Liver (tissue), 9 donors: Measurements from ENCODE around the gene MICALL1. TPM values are rescaled to one million over a fixed set of nuclear protein-coding genes. Genes with fewer than 3 reads are reported as not detected.

Experiments
- DNase-seq: peaks from one replicate; pipeline ENCODE4 v3.0.0-alpha.2; 2017; ENCODE audit warnings: low spot score
- H3K27ac ChIP-seq, 2 donors: one replicate each; pipeline ENCODE4 v1.7.0; 2013; ENCODE audit warnings: inconsistent platforms in 2 of 2, low read length in 2 of 2, control low read depth in 1 of 2, low read depth in 1 of 2, mild to moderate bottlenecking in 1 of 2
- H3K27me3 ChIP-seq, 4 donors: one replicate each; pipeline versions ENCODE4 v1.6.1 to v1.7.0; 2013; ENCODE audit warnings: low read length in 3 of 4, inconsistent platforms in 1 of 4, mild to moderate bottlenecking in 1 of 4, moderate library complexity in 1 of 4; ENCODE audit not compliant: control insufficient read depth in 4 of 4, insufficient read depth in 4 of 4
- H3K36me3 ChIP-seq, 4 donors: one replicate each; pipeline versions ENCODE4 v1.6.1 to v1.7.0; 2013; ENCODE audit warnings: low read length in 3 of 4, mild to moderate bottlenecking in 3 of 4, low read depth in 1 of 4, moderate library complexity in 1 of 4; ENCODE audit not compliant: control insufficient read depth in 4 of 4, insufficient read depth in 3 of 4
- H3K4me1 ChIP-seq, 4 donors: one replicate each; pipeline versions ENCODE4 v1.6.1 to v1.7.0; 2013; ENCODE audit warnings: low read length in 3 of 4, mild to moderate bottlenecking in 3 of 4, moderate library complexity in 1 of 4; ENCODE audit not compliant: control insufficient read depth in 4 of 4, insufficient read depth in 4 of 4
- H3K4me3 ChIP-seq, 3 donors: one replicate each; pipeline versions ENCODE4 v1.6.1 to v1.7.0; 2013; ENCODE audit warnings: low read length in 3 of 3, control low read depth in 1 of 3, low read depth in 1 of 3, mild to moderate bottlenecking in 1 of 3
- H3K9ac ChIP-seq, 2 donors: one replicate each; pipeline ENCODE4 v1.7.0; 2013; ENCODE audit warnings: low read length in 2 of 2, mild to moderate bottlenecking in 2 of 2, moderate library complexity in 2 of 2, control low read depth in 1 of 2, low read depth in 1 of 2
- H3K9me3 ChIP-seq, 4 donors: one replicate each; pipeline versions ENCODE4 v1.6.1 to v1.7.0; 2013; ENCODE audit warnings: low read length in 3 of 4; ENCODE audit not compliant: control insufficient read depth in 4 of 4
- EGR1 ChIP-seq, 2 donors: IDR thresholded peaks; 2 replicates each; pipeline ENCODE4 v1.6.1; 2016 to 2018; ENCODE audit warnings: antibody characterized with exemption in 2 of 2, low read depth in 2 of 2
- FOXA1 ChIP-seq: IDR thresholded peaks from 2 replicates; pipeline ENCODE4 v1.6.1; 2016; ENCODE audit warnings: antibody characterized with exemption
- FOXA2 ChIP-seq: IDR thresholded peaks from 2 replicates; pipeline ENCODE4 v1.6.1; 2016; ENCODE audit warnings: antibody characterized with exemption
- GABPA ChIP-seq, 2 donors: IDR thresholded peaks in 1 of 2; conservative IDR thresholded peaks in 1 of 2; 2 replicates each; pipeline ENCODE4 v1.6.1; 2016; ENCODE audit warnings: antibody characterized with exemption in 2 of 2, mild to moderate bottlenecking in 1 of 2, moderate library complexity in 1 of 2
- HNF4A ChIP-seq, 2 donors: conservative IDR thresholded peaks; 2 replicates each; pipeline ENCODE4 v1.6.1; 2016; ENCODE audit warnings: antibody characterized with exemption in 2 of 2, mild to moderate bottlenecking in 2 of 2
- HNF4G ChIP-seq: IDR thresholded peaks from 2 replicates; pipeline ENCODE4 v1.6.1; 2016; ENCODE audit warnings: antibody characterized with exemption
- MAX ChIP-seq: IDR thresholded peaks from 2 replicates; pipeline ENCODE4 v1.6.1; 2016; ENCODE audit warnings: antibody characterized with exemption
- NR2F2 ChIP-seq: IDR thresholded peaks from 2 replicates; pipeline ENCODE4 v1.6.1; 2016; ENCODE audit warnings: antibody characterized with exemption
- RAD21 ChIP-seq, 2 donors: IDR thresholded peaks; 2 replicates each; pipeline ENCODE4 v1.6.1; 2016; ENCODE audit warnings: antibody characterized with exemption in 2 of 2, mild to moderate bottlenecking in 2 of 2
- RXRA ChIP-seq, 2 donors: IDR thresholded peaks; 2 replicates each; pipeline ENCODE4 v1.6.1; 2017 to 2018; ENCODE audit warnings: antibody characterized with exemption in 2 of 2, mild to moderate bottlenecking in 1 of 2
- SP1 ChIP-seq: IDR thresholded peaks from 2 replicates; pipeline ENCODE4 v1.6.1; 2018; ENCODE audit warnings: antibody characterized with exemption, mild to moderate bottlenecking
- TAF1 ChIP-seq: conservative IDR thresholded peaks from 2 replicates; pipeline ENCODE4 v1.6.1; 2016; ENCODE audit warnings: antibody characterized with exemption, mild to moderate bottlenecking
- YY1 ChIP-seq: IDR thresholded peaks from 2 replicates; pipeline ENCODE4 v1.6.1; 2016; ENCODE audit warnings: antibody characterized with exemption, mild to moderate bottlenecking
- ZBTB33 ChIP-seq: IDR thresholded peaks from 2 replicates; pipeline ENCODE4 v1.6.1; 2016; ENCODE audit warnings: antibody characterized with exemption
- WGBS: extraction: QIAGEN DNeasy Blood & Tissue Kit; methylation state at CpG from one replicate; pipeline ENCODE4 v1.1.7; 2013; 5-methylcytosine and 5-hydroxymethylcytosine counted together
- polyA plus RNA-seq, 2 donors: library from polyadenylated mRNA; stranded (reverse) in 1 of 2; unstranded in 1 of 2; fragments of 200-250 nt in 1 of 2; fragments of >200 nt in 1 of 2; fragmentation: Nextera tagmentation in 1 of 2; extraction: Ambion mirVana in 1 of 2; gene quantifications; one replicate each; pipeline versions ENCODE4 v1.2.1 to v1.2.3, GENCODE V29; 2013 to 2015
- total RNA-seq, 2 donors: library from RNA; depleted of rRNA; stranded (reverse); fragments of >200 nt; gene quantifications; one replicate each; pipeline ENCODE4 v1.2.3, GENCODE V29; 2014
- TF ChIP-seq, protein P1 (sequence below): fragments of 150-350 bp; IDR thresholded peaks from 2 replicates; pipeline ENCODE4 v1.5.1; 2017; ENCODE audit warnings: improper control_type of control experiment, low read depth, low read length; ENCODE audit not compliant: missing input control
- TF ChIP-seq, protein P2 (sequence below): IDR thresholded peaks from 2 replicates; pipeline ENCODE4 v1.6.1; 2016; ENCODE audit warnings: antibody characterized with exemption, mild to moderate bottlenecking
- TF ChIP-seq, protein P3 (sequence below): IDR thresholded peaks from 2 replicates; pipeline ENCODE4 v1.6.1; 2016; ENCODE audit warnings: antibody characterized with exemption
- donor health status: healthy.
- donor health status: healthy.
- donor health status: healthy.
- donor health status: healthy.
- donor health status: healthy.

MICALL1 gene
- total and polyA plus RNA-seq, 4 donors, result 2.0 to 9.3 (median 4.1) TPM

DNA sequence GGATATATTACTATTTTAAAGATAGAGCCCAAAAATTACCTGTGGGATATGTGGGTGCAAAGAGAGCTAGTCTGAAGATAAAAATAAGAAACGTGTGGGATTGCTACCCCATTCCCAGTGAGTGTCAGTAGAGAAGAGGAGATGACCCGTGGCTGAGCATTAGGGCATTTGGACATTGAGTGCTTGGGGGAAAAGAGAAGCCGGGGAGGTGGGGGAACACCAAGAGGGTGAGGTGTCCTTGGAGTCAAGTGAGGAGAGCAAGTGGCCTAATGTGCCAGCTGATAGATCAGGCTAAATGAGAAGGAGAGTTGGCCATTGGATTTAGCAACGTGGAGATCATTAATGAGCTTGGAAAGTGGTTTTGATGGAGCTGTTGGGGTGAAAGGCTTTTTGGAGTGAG is 48.6 kb downstream of the MICALL1 start:
- H3K36me3 ChIP-seq, result peaks cover 0 to 29% (median 15%) of the 10 kb centered on the region in 4 donors
- no peak for DNase-seq
- WGBS, result 69% methylated on average over 4 of the region's 4 CpGs
- no peak overlapping the region for H3K9ac ChIP-seq
- H3K4me3 ChIP-seq, result peak overlapping the region; percentile 72 to 88 (median 78)
- no peaks in the 10 kb centered on the region for H3K27me3 ChIP-seq
- H3K9me3 ChIP-seq, result no peaks in the 10 kb centered on the region
- peaks cover 5 to 44% (median 33%) of the 10 kb centered on the region in 4 donors for H3K4me1 ChIP-seq
- H3K27ac ChIP-seq, result no peak overlapping the region
- TF ChIP-seq EGR1 (IDR thresholded peaks at IDR 0.05; ENCODE audit: low read depth in 2 of 2) (no peak), RAD21 (IDR thresholded peaks at IDR 0.05) (no peak), HNF4A (conservative IDR thresholded peaks at IDR 0.05) (no peak), SP1 (no peak), ZBTB33 (no peak), RXRA (IDR thresholded peaks at IDR 0.05) (no peak), TAF1 (no peak), FOXA1 (no peak), MAX (no peak), GABPA (IDR thresholded peaks at IDR 0.05 in 1 of 2, conservative IDR thresholded peaks at IDR 0.05 in 1 of 2) (no peak), NR2F2 (no peak), YY1 (no peak), FOXA2 (no peak), HNF4G (no peak)
- TF ChIP-seq, protein P1, sequence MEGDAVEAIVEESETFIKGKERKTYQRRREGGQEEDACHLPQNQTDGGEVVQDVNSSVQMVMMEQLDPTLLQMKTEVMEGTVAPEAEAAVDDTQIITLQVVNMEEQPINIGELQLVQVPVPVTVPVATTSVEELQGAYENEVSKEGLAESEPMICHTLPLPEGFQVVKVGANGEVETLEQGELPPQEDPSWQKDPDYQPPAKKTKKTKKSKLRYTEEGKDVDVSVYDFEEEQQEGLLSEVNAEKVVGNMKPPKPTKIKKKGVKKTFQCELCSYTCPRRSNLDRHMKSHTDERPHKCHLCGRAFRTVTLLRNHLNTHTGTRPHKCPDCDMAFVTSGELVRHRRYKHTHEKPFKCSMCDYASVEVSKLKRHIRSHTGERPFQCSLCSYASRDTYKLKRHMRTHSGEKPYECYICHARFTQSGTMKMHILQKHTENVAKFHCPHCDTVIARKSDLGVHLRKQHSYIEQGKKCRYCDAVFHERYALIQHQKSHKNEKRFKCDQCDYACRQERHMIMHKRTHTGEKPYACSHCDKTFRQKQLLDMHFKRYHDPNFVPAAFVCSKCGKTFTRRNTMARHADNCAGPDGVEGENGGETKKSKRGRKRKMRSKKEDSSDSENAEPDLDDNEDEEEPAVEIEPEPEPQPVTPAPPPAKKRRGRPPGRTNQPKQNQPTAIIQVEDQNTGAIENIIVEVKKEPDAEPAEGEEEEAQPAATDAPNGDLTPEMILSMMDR, result no peak
- TF ChIP-seq, protein P2, sequence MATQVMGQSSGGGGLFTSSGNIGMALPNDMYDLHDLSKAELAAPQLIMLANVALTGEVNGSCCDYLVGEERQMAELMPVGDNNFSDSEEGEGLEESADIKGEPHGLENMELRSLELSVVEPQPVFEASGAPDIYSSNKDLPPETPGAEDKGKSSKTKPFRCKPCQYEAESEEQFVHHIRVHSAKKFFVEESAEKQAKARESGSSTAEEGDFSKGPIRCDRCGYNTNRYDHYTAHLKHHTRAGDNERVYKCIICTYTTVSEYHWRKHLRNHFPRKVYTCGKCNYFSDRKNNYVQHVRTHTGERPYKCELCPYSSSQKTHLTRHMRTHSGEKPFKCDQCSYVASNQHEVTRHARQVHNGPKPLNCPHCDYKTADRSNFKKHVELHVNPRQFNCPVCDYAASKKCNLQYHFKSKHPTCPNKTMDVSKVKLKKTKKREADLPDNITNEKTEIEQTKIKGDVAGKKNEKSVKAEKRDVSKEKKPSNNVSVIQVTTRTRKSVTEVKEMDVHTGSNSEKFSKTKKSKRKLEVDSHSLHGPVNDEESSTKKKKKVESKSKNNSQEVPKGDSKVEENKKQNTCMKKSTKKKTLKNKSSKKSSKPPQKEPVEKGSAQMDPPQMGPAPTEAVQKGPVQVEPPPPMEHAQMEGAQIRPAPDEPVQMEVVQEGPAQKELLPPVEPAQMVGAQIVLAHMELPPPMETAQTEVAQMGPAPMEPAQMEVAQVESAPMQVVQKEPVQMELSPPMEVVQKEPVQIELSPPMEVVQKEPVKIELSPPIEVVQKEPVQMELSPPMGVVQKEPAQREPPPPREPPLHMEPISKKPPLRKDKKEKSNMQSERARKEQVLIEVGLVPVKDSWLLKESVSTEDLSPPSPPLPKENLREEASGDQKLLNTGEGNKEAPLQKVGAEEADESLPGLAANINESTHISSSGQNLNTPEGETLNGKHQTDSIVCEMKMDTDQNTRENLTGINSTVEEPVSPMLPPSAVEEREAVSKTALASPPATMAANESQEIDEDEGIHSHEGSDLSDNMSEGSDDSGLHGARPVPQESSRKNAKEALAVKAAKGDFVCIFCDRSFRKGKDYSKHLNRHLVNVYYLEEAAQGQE, result no peak
- TF ChIP-seq, protein P3, sequence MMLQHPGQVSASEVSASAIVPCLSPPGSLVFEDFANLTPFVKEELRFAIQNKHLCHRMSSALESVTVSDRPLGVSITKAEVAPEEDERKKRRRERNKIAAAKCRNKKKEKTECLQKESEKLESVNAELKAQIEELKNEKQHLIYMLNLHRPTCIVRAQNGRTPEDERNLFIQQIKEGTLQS, result no peak
